ENCODE measurements around the gene CTNNA2.

CTNNA2 gene

DNA sequence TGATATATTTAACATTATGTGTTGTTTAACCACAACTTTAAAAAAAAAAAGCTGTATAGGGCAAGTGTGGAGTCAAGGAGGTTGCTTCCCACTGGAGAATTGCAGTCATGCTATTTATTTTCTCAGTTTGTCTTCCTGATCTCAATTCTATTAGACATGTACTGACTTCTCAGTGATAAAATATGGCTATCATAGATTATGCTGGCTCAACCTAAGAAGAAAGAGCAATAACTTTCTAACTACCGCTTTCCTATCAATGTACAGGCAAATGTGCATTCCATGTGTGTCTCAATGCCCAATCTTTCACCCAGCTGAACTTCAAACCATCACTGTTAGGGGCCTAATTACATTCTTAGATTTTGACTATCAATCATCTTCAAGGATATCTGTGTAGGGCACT, 201.4 kb downstream of the CTNNA2 start:
- no peak for FAIRE-seq

- no peak for FAIRE-seq
These were observed 202.5 kb downstream of the CTNNA2 start for GRCh38 chr2:79715338-79715737.

DNA sequence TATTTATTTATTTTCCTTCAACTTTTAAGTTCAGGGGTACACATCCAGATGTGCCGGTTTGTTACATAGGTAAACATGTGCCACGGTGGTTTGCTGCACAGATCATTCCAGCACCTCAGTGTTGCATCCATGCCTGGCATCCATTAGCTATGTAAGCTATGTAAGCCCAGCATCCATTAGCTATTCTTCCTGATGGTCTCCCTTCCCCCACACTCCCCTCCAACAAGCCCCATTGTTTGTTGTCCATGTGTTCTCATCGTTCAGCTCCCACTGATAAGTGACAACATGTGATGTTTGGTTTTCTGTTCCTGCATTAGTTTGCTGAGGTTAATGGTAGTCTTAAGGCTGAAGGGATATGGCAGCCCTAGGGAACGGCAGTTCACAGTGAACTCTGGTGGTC, 203.4 kb downstream of the CTNNA2 start:
- no peak for FAIRE-seq

DNA sequence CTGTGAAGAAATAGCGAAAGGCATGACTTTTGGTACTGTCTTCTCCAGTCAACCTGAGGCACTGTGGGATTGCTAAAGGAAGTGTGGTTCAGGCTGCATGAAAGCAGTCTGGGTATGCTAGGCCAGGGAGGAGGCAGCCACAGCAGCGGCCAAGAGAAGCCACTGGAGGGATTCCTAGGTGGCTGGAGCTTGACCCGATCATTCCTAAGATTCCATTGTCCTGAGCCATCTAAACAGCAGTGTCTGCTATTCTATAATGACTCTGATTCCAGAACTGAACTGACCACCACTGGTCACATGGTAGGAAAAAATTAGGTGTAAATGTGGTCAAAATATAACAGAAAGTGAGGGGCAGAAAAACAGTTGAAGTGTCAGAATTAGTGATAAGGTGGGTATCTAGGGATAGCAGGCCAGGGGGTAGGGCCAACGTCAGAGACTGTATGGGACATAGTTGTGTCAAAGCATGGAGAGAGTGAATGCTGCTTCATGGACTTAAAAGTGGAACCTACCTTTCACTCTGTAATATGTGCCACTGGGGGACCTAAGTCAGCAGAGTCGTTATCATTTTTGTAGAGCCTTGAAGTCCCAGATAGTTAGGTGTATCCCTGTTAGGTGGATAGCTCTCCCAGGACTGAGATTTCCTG, 204.6 kb downstream of the CTNNA2 start:
- FAIRE-seq, result no peak

GRCh38 chr2:79721061-79721460, 208.2 kb downstream of the CTNNA2 start:
- no peak for FAIRE-seq

- FAIRE-seq, result no peak
These were observed 209.1 kb downstream of the CTNNA2 start for GRCh38 chr2:79721966-79722365.

DNA sequence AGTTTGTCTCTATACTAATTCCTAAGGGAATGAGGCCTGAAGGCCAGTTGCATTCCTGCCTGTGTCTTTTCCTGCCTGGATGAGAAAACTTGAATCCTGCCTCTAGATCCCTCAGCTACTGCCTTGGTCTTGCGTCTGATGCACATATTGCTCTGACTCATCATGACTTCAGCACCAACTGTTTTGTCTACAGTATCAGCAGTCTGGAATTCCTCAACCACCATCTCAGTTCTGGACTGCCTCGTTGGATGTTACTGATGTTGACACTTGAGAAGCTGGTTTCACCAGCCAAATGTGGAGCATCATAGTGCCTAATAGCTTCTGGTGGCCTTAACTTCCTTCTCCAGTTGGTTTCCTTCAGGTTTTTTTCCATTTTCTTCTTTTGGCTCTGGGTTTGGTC, 211.0 kb downstream of the CTNNA2 start:
- no peak for FAIRE-seq

DNA sequence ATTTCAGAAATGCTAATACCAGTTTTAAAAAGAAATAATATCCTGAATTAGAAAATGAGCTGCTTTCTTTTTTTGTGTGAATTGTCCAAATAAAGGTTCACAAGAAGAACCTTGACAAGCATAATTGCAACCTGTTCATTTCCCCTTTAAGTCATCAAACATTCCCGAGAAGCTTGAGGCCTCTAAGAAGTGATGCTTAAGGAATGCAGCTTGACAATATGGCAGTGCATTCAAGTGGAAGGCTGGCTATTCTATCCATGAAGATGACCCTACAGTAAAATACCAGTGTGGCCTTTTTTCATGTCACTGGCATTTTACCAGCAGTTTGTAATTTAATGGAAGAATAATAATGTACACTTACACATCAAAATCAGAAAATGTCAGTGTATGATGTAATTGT, 216.7 kb downstream of the CTNNA2 start:
- no peak for FAIRE-seq

GRCh38 chr2:79734518-79734917, 221.7 kb downstream of the CTNNA2 start:
- peak; percentile 45 for FAIRE-seq

- FAIRE-seq, result no peak
These were observed 228.1 kb downstream of the CTNNA2 start for GRCh38 chr2:79740879-79741443.

DNA sequence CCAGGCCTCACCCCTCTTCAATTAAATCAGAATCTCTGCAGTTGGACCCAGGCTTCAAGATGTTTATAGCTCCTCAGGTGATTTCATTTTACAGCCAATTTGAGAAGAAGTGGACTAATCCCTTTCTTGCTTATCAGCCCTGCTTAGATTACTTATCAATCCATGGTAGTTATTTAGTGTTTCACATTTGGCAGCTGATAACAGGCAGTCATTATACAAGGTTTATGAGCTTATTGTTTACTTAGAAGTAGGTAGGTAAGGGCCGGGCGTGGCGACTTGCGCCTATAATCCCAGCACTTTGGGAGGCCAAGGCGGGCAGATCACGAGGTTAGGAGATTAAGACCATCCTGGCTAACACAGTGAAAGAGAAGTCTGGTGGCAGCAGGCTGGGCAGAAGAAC, 237.5 kb downstream of the CTNNA2 start:
- FAIRE-seq, result no peak

DNA sequence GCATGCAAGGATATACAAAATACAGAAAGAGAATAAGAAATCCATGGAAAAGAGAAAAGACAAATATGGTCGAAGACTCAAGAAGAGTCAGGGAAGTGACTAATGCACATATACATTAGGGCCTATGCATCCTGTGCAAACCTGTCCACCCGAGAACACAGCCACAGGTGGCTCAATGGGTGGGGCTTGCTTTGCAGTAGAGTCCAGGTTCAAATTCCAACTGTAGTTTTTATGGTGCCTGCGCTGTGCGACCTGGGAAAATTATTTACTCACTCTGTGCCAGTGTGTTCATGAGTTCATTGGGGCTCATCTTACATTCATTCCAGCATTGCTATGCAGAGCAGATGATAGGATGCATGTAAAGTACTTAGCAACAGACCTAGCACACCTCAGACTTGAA, 244.7 kb downstream of the CTNNA2 start:
- FAIRE-seq, result no peak

DNA sequence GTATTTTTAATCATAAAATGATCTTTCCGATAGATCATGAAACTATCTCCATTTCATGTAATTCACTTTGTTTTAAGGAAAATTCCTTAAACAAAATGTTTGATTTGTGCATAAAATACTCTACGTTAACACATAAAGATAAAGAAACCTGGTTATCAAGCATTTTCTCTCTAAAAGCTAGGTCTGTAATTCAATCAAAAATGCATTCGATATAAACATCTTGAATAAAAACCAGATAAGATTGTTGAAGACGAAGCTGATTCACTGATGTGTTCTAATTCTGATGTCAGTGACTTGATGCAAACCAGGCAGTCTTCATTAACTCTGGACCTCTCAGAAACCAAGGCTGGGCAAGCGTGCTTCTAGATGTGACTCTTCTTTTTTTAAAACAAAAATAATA, 245.2 kb downstream of the CTNNA2 start:
- FAIRE-seq, result no peak

GRCh38 chr2:79758749-79759282, 246.0 kb downstream of the CTNNA2 start:
- no peak for FAIRE-seq

DNA sequence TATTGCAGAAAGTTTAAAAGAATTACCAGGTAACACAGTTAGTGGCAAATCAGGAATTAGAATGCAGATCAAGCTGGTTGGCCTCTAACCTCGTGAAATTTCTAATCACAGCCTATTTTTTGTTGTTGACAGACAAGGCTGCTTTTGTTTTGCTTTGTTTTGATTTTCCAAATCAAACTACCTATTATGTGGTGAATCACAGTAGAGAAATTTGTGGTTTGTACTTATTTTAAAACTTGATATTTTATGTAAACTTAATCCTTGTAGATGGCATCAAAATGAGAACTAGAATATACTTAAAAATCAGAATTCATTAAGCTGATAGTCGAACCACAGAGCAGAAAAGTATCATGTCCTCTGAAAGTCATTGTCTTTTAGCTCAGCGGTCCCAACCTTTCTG, 258.1 kb downstream of the CTNNA2 start:
- FAIRE-seq, result peak; percentile 60

DNA sequence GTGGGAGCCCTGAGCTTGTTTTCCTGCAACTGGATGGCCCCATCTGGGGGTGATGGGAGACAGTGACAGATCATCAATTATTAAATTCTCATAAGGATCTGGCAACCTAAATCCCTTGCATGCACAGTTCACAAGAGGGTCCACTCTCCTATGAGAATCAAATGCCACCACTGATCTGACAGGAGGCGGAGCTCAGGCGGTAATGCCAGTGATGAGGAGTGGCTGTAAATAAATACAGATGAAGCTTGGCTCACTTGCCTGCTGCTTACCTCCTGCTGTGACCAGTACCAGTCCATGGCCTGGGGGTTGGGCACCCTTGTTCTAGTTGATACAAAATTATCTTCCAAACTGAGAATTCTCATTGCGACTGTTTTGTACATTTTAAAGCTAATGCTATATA, 258.6 kb downstream of the CTNNA2 start:
- FAIRE-seq, result no peak

- FAIRE-seq, result no peak
These were observed 261.2 kb downstream of the CTNNA2 start for GRCh38 chr2:79774016-79774415.

DNA sequence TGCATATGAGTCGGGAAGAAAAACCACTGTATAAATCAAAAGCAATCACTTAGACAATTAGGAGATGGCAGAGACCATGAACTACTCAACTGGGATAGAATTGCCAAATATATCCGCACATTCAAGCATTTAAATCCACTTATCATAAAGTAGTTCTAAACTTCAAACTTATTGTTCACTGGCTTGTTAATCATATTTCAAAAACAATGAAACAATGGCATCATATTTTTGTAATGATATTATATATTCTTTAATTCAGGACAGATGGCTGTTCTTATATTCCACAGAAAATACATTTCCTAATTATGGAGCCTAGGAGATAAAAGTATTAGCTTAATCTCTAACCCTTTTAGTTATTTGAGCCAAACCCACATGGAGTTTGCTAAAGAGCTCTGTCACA, 263.6 kb downstream of the CTNNA2 start:
- no peak for FAIRE-seq

DNA sequence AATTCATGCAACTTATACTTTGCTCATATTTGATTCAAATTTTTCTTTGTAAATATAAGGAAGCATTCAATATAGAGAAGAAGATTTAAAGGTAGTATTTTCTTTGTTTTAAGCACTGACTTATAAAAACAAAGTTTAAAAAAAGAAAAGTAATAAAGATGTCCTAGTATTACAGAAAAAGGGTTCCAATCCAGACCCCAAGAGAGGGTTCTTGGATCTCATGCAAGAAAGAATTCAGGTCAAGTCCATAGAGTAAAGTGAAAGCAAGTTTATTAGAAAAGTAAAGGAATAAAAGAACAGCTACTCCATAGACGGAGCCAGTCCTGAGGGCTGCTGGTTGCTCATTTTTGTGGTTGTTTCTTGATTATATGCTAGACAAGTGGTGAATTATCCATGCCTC, 267.9 kb downstream of the CTNNA2 start:
- FAIRE-seq, result no peak

DNA sequence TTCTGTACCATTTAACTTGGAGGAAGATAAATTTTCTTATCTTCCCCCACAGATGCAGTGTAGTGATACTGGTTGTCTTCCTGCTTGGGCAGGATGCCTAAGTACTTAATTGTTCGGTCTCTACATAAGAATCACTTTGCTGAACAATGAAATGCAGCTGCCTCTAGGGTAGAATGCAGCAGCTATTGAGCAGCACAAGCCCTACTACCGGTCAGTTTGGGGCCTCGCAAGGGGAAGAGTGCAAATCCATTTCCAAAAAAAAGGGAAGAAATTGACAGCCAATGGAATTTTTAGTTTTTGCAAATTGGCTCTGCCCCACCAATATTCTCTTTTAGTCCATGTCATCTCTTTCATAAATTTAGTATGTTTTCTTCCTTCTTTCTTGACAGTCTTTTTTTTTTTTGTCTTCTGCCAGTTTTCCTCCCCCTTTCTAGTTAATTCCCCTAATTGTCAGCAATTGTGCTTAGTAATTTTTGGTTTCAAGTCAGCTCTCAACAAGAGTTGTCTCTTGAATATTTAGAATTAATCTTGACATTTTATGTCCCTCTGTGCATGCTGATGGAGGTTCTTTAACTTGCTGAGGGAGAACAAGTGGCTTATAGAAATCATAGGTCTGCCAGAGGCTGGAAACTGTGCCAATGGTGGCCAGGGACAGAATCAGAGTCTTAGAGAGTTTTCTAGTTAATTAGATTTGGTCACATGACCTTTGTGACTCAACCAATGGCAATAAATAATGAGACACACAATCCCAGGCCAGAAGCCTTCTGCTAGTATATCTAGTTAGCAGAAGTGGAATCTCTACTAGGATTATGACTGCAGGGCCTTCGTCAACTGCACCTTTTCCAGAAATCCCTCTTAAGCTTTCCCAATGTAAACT, 270.0 kb downstream of the CTNNA2 start:
- FAIRE-seq, result no peak

DNA sequence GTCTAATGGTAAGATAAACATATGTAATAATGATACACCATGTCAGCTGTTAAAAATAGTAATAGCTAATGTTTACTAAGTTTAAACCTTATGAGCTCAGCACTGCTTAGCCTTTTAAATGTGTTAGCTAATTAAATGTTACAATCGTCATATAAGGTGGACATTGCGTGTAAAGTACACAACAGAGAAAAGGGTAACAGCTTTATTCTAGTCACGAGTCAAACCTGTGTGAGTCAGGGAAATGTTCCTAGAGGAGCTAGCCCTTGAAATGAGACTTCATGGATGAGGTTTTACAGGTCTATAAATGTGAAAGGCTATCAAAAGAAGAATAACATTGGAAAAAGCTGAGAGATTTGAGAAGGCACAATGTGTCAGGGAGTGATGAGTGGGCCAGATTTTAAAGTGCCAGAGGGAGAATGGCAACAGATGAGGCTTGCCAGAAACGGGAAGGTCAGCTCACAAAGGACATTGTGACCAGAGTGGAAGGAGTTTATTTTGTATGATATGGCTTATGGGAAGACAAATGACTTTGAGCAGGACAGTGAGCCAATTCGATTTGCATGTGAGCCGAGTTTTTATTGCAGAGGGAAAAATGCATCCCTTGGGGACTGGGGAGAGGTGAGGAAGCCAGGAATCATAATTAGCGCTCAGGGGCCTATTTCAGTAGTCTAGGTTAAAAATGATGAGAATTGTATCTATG, 276.3 kb downstream of the CTNNA2 start:
- peak; percentile 99 for FAIRE-seq

DNA sequence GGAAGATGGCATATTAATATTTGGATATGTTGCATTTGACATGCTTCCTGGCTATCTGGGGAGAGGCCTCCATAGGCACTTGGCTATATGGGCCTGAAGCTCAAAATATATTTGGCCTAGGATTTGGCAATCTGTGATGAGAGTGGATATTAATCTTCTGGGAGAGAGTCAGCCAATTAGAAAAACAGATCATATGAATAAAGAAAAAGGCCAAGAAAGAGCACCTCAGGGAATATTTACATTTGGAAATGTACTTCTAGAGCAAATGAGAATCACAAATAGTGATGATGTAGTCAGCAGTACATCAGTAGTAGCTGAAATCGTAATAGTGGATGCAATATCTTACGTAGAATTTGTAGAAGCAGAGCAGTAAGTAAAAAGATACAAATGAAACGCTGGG, 277.0 kb downstream of the CTNNA2 start:
- peak; percentile 36 for FAIRE-seq

- no peak for FAIRE-seq
These were observed 279.2 kb downstream of the CTNNA2 start for GRCh38 chr2:79792090-79792489.
